Testis (tissue), 3 donors: ENCODE results near the gene POC1B. TPM values are rescaled to one million over a fixed set of nuclear protein-coding genes. Genes with fewer than 3 reads are reported as not detected.

Source experiments
- DNase-seq: peaks from one replicate; pipeline ENCODE4 v3.0.0-alpha.2; 2019
- H3K27ac ChIP-seq, 2 donors: fragments of 200-600 bp; sonication (generic); one replicate each; pipeline ENCODE4 v1.5.1; 2019
- H3K27me3 ChIP-seq: fragments of 200-600 bp; sonication (generic); one replicate; pipeline ENCODE4 v1.5.1; 2019
- H3K36me3 ChIP-seq: fragments of 200-600 bp; sonication (generic); one replicate; pipeline ENCODE4 v1.5.1; 2017; ENCODE audit warnings: low read depth; ENCODE audit errors: missing control alignments
- H3K4me1 ChIP-seq: fragments of 200-600 bp; sonication (generic); one replicate; pipeline ENCODE4 v1.5.1; 2019
- H3K4me3 ChIP-seq, 2 donors: fragments of 200-600 bp; sonication (generic); one replicate each; pipeline ENCODE4 v1.5.1; 2017 to 2019
- H3K9me3 ChIP-seq: fragments of 200-600 bp; sonication (generic); one replicate; pipeline ENCODE4 v1.5.1; 2017
- CTCF ChIP-seq, 3 experiments: fragments of 450-650 bp in 2 of 3; fragments of 200-600 bp in 1 of 3; sonication (generic) in 1 of 3; IDR thresholded peaks; one replicate each; pipeline ENCODE4 v1.5.1; 2016 to 2019; ENCODE audit warnings: antibody characterized with exemption in 3 of 3, mild to moderate bottlenecking in 2 of 3, moderate library complexity in 1 of 3
- POLR2A ChIP-seq: fragments of 450-650 bp; IDR thresholded peaks from one replicate; pipeline ENCODE4 v1.6.1; 2017; ENCODE audit warnings: antibody characterized with exemption, mild to moderate bottlenecking, moderate library complexity
- WGBS, 2 donors: methylation state at CpG; one replicate each; pipeline ENCODE4 v1.1.5; 2018; 5-methylcytosine and 5-hydroxymethylcytosine counted together
- intact Hi-C: fragments of 100-400 bp; cut with DNase I; formaldehyde crosslinking; loops from one replicate; pipeline ENCODE4 v1.15.1; 2023; ENCODE audit warnings: low total_unique reads
- polyA plus RNA-seq: library from polyadenylated mRNA; stranded (reverse); fragments of 350-450 nt; fragmentation: Illumina TruSeq; extraction: RNeasy Lipid Tissue Mini Kit (QIAGEN cat#74804); gene quantifications from one replicate; pipeline ENCODE4 v1.2.3, GENCODE V29; 2014; ENCODE audit warnings: low read depth, low replicate concordance; ENCODE audit not compliant: insufficient read depth
- total RNA-seq, 2 donors: library from RNA; depleted of rRNA; stranded (reverse); fragments of >200 nt; gene quantifications; one replicate each; pipeline ENCODE4 v1.2.3, GENCODE V29; 2016

Gene POC1B
- total and polyA plus RNA-seq, 3 donors from 2014 or later = 16.8 to 30.2 (median 21.3) TPM

- Histone ChIP-seq H3K36me3 (no peaks in the 10 kb centered on the region), H3K27ac (no peak overlapping the region), H3K4me3 (no peak overlapping the region), H3K4me1 (no peaks in the 10 kb centered on the region), H3K27me3 (no peaks in the 10 kb centered on the region), H3K9me3 (no peaks in the 10 kb centered on the region)
- no peak for DNase-seq
- WGBS, 2 donors = 89 to 96% methylated on average over 4 of the region's 4 CpGs
- intact Hi-C loops = no loop called here
- no peak for TF ChIP-seq POLR2A
Measured at GRCh38 chr12:89571491-89572195, 45.8 kb upstream of the POC1B start.

DNA sequence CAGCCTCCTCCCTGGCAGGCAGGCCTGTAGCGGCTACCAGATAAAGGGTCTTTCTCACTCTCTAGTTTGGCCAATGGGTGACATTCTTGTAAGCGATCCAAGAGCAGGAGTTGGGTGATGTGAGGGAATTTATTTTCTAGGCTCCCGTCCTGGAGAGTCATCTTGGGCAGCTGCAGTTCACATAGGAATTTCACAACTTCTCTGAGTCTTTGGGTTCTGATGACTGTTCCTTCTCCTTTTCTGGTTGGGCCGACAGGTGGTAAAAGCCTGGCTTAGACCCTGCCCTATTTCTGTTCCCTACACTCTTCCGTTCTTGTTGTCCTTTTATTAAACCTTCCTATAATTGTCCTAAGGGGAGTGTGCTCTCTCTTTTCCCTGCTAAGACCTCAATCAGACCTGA, 42.6 kb upstream of the POC1B start:
- DNase-seq = no peak
- no peaks in the 10 kb centered on the region for H3K9me3 ChIP-seq
- 89 to 95% methylated on average over 5 of the region's 5 CpGs for WGBS, 2 donors
- no peaks in the 10 kb centered on the region for H3K36me3 ChIP-seq
- no peak overlapping the region for H3K27ac ChIP-seq
- H3K27me3 ChIP-seq = no peaks in the 10 kb centered on the region
- TF ChIP-seq POLR2A (no peak), CTCF (IDR thresholded peaks at IDR 0.05) (no peak)
- H3K4me1 ChIP-seq = peaks cover 5% of the 10 kb centered on the region
- no peak overlapping the region for H3K4me3 ChIP-seq
- intact Hi-C loops = no loop called here

- no peaks in the 10 kb centered on the region for H3K27me3 ChIP-seq
- intact Hi-C loops = no loop called here
- no peak for TF ChIP-seq CTCF (IDR thresholded peaks at IDR 0.05)
- no peak for TF ChIP-seq POLR2A
- H3K27ac ChIP-seq = no peak overlapping the region
- peaks cover 5% of the 10 kb centered on the region for H3K4me1 ChIP-seq
- DNase-seq = no peak
- WGBS, 2 donors = 95 to 98% methylated on average over 3 of the region's 3 CpGs
- H3K9me3 ChIP-seq = no peaks in the 10 kb centered on the region
- no peaks in the 10 kb centered on the region for H3K36me3 ChIP-seq
- H3K4me3 ChIP-seq = no peak overlapping the region
Measured at GRCh38 chr12:89567691-89568239, 41.9 kb upstream of the POC1B start.

DNA sequence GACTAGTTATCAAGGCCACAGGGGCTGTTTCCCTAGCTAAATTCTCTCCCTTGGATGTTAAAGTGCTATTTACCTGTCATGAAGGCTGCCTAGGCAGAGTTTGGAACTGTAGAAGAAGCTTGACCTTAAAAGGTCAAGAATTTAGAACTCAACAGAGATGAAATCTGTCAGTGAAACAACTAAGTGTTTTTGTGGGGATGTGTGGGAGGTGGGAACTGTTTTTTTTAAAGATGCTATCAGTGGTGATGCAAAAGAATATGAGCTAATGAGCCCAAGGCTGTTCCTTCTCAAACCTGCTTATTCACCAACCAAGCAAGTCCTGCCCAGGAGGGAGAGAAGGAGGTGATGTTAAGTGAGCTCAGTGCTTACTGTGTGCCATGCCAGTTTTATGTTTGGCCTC, 40.8 kb upstream of the POC1B start:
- no peaks in the 10 kb centered on the region for H3K9me3 ChIP-seq
- no peak for DNase-seq
- no peak overlapping the region for H3K4me3 ChIP-seq
- peaks cover 5% of the 10 kb centered on the region for H3K4me1 ChIP-seq
- TF ChIP-seq POLR2A (no peak), CTCF (IDR thresholded peaks at IDR 0.05) (no peak)
- no peaks in the 10 kb centered on the region for H3K36me3 ChIP-seq
- no peaks in the 10 kb centered on the region for H3K27me3 ChIP-seq
- no peak overlapping the region for H3K27ac ChIP-seq
- intact Hi-C loops = no loop called here

DNA sequence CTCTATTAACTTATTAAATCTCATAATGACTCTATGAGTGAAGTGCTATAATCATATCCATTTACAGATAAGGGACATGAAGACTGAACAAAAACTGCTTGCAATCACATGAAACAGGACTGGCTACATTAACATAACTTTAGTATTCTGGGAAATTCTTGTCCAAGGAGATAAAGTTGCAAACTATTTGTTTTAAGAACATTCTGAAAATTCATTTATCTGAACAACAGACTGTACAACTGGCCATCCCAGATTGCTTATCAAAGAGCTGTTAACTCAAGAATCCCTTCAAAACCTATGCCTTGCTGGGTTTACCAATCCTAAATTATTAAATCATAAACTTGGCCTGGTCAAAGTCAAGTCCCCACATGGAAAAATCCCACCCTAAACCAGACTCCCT, 39.2 kb upstream of the POC1B start:
- TF ChIP-seq POLR2A = no peak
- no peak for TF ChIP-seq CTCF (IDR thresholded peaks at IDR 0.05)
- no peaks in the 10 kb centered on the region for H3K9me3 ChIP-seq
- intact Hi-C loops = no loop called here
- no peaks in the 10 kb centered on the region for H3K36me3 ChIP-seq
- H3K4me3 ChIP-seq = no peak overlapping the region
- H3K27ac ChIP-seq = no peak overlapping the region
- DNase-seq = no peak
- H3K27me3 ChIP-seq = no peaks in the 10 kb centered on the region
- peaks cover 5% of the 10 kb centered on the region for H3K4me1 ChIP-seq
